ENCODE measurements around the gene MAFG.
A peak's percentile ranks its signal among the peaks of the same experiment; 100 is the strongest.

MAFG gene

GRCh38 chr17:81927653-81928543 lies at the start of gene MAFG:
MAFG (minus strand) TSS chr17:81927735; CDS start chr17:81923185, 4,550 bp downstream.
- peak; percentile 82 for DNase-seq (ENCODE audit: low read depth)

GRCh38 chr17:81976332-81977210 lies 49.0 kb upstream of the MAFG start:
- DNase-seq (ENCODE audit: low read depth), result peak; percentile 17

GRCh38 chr17:81973432-81973831 lies 45.9 kb upstream of the MAFG start:
- DNase-seq (ENCODE audit: low read depth), result no peak

GRCh38 chr17:81968850-81969812 lies 41.6 kb upstream of the MAFG start:
- DNase-seq (ENCODE audit: low read depth), result no peak

GRCh38 chr17:81968396-81968745 lies 40.8 kb upstream of the MAFG start:
- DNase-seq (ENCODE audit: low read depth), result no peak

GRCh38 chr17:81967533-81968395 lies 40.2 kb upstream of the MAFG start:
- DNase-seq (ENCODE audit: low read depth), result peak; percentile 86

GRCh38 chr17:81967244-81967532 lies 39.7 kb upstream of the MAFG start:
- DNase-seq (ENCODE audit: low read depth), result no peak

GRCh38 chr17:81966343-81967243 lies 39.1 kb upstream of the MAFG start:
- DNase-seq (ENCODE audit: low read depth), result no peak

- DNase-seq (ENCODE audit: low read depth), result no peak
Observed at GRCh38 chr17:81964081-81964849, 36.7 kb upstream of the MAFG start.

- no peak for DNase-seq (ENCODE audit: low read depth)
Observed at GRCh38 chr17:81962499-81963441, 35.2 kb upstream of the MAFG start.

- no peak for DNase-seq (ENCODE audit: low read depth)
Observed at GRCh38 chr17:81961521-81962498, 34.3 kb upstream of the MAFG start.

GRCh38 chr17:81961087-81961511 lies 33.6 kb upstream of the MAFG start, which contains the start of gene NOTUM:
NOTUM (minus strand) TSS chr17:81961187; CDS start chr17:81960909, 278 bp downstream.
- DNase-seq (ENCODE audit: low read depth), result no peak

- DNase-seq (ENCODE audit: low read depth), result no peak
Observed at GRCh38 chr17:81960130-81960958, 32.8 kb upstream of the MAFG start.

GRCh38 chr17:81959362-81960129 lies 32.0 kb upstream of the MAFG start:
- peak; percentile 77 for DNase-seq (ENCODE audit: low read depth)

Measured in stimulated activated CD4-positive, alpha-beta T cell treated with anti-CD3 and anti-CD28 coated beads, Interleukin-2, amount 100 ng/mL, for 4 hours (primary cell).